ENCODE data around the gene LAMA5.

Gene LAMA5

GRCh38 chr20:62344092-62344491, 23.0 kb downstream of the LAMA5 start:
- no peak for DNase-seq (ENCODE audit: low read depth)

GRCh38 chr20:62342910-62343309, 24.2 kb downstream of the LAMA5 start:
- DNase-seq (ENCODE audit: low read depth): no peak

DNA sequence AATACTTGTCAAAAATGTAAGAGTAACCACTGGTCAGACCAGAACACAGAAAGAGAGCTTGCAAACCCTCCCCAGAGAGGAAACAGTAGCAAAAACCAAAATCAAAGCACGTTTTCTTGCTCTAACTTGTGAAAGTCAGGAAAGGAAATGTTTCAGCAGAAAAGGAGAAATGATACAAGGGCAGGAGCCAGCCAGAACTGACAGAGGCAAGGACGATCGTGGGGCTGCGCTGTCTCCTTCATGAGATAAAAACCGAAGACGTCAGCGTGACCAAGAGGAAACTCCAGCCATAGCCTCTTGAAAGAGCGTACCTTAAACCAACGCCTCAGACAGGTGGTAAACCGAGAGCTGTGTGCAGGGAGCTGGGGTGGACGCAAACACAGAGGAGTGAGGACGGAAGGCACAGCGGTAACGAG, 27.5 kb downstream of the LAMA5 start:
- DNase-seq (ENCODE audit: low read depth): no peak

DNA sequence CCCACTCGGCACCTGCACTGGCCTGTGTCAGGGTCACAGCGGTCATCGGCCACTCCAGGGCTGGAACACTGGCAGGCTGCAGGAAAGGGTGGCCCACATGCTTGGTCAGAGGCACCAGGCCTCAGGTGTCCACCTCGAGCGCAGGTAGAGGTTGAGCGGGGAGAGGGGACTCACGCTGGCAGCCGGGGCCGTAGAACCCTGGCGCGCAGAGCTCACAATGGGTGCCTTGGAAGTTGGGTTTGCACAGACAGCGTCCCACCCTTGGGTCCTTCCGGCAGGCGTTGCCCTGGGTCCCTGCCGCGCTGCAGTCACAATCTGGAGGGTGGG, 28.9 kb downstream of the LAMA5 start:
- no peak for DNase-seq (ENCODE audit: low read depth)

DNA sequence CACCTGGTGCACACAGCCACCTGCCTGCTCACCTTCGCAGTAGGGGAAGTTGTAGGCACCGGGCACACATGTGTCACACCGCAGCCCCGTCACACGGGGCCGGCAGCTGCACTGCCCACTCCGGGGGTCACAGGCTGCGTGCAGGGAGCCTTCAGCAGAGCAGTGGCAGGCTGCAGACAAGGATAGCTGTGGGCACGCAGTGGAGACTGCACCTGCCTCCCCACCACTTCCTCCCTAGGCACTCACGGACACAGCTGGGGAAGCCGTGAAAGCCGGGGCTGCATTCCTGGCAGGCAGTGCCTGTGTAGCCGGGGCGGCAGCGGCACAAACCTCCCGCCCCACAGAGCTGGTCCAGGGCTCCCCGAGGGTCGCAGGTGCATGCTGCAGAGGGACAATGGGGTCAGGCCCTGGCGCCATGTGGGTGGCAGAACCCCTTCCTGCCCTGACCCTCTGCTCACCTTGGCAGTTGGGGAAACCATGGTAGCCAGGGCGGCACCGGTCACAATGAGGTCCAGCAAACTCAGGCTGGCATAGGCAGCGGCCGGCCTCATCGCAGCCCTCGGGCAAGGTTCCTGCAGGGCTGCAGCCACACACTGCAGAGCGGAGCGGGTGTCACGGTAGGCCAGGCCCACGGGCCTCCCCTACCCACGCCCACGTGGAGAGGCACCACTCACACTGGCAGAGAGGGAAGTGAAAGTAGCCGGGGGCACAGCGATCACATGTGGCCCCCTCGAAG, 29.4 kb downstream of the LAMA5 start:
- DNase-seq (ENCODE audit: low read depth): no peak

DNA sequence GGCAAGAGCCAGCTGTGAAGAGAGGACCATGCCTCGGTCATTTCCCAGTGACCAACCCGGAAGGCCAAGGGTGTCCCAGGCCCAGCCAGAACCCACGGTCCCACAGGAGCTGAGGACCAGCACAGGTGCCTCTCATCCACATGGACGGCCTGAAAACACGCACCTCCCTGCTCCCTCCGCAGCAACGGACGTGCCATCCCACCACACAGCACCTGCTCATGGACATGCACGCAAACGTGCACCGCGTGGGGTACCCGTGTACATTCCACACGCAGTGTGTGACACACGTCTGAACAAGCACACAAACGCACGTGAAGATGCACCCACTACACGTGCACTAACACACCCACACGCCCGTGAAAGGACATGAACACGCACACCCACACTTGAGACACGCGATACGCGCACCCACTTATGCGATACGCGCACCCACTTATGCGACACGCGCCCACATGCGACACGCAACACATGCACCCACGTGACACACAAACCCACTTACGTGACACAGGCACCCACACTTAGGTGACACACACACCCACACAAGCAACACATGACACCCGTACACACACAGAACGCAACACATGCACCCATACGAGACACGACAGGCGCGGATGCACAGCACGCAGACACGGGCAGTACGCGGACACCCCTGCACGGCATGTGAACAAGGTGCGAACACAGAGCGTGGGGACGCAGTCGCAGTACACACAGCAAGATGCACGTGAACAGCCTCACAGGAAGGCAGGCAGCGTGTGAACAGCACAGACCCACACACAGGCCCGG, 30.1 kb downstream of the LAMA5 start:
- no peak for DNase-seq (ENCODE audit: low read depth)

GRCh38 chr20:62336329-62336728, 30.8 kb downstream of the LAMA5 start:
- DNase-seq (ENCODE audit: low read depth): no peak

DNA sequence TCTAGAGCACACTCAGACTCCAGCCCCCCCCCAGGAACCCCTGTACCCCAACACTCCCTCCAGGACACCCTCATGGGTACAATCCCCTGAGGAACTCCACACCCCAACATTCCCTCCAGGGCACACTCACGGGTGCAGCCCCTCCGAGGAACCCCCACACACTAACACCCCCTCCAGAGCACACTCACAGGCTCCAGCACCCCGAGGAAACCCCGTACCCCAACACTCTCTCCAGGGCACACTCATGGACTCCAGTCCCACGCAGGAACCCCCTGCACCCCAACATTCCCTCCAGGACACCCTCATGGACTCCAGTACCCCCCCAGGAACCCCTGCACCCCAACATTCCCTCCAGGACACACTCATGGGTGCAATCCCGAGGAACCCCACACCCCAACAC, 31.6 kb downstream of the LAMA5 start:
- no peak for DNase-seq (ENCODE audit: low read depth)

DNA sequence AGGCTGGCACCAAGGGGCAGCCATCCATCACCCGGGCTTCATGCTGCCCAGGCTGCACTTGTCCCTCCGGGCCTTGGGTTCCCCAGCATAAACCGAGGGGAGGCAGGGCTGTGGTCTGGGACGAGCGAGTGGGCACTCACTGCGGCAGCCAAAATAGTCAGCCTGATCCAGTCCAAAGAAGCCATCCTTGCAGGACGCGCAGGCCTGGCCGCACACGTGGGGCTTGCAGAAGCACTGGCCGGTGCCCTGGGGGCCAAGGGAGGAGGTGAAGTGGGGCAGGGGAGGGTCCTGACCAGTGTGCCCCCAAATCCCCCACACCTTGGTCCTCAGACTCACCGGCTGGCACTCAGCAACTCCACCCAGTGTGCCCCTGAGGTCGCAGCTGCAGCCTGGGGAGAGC, 32.2 kb downstream of the LAMA5 start:
- DNase-seq (ENCODE audit: low read depth): no peak

- no peak for DNase-seq (ENCODE audit: low read depth)
Observed at GRCh38 chr20:62333820-62334595, 33.1 kb downstream of the LAMA5 start.

GRCh38 chr20:62332989-62333819, 33.9 kb downstream of the LAMA5 start:
- DNase-seq (ENCODE audit: low read depth): no peak

GRCh38 chr20:62332421-62332820, 34.7 kb downstream of the LAMA5 start:
- no peak for DNase-seq (ENCODE audit: low read depth)

GRCh38 chr20:62331347-62331746, 35.8 kb downstream of the LAMA5 start:
- no peak for DNase-seq (ENCODE audit: low read depth)

GRCh38 chr20:62330576-62331317, 36.4 kb downstream of the LAMA5 start:
- DNase-seq (ENCODE audit: low read depth): no peak

DNA sequence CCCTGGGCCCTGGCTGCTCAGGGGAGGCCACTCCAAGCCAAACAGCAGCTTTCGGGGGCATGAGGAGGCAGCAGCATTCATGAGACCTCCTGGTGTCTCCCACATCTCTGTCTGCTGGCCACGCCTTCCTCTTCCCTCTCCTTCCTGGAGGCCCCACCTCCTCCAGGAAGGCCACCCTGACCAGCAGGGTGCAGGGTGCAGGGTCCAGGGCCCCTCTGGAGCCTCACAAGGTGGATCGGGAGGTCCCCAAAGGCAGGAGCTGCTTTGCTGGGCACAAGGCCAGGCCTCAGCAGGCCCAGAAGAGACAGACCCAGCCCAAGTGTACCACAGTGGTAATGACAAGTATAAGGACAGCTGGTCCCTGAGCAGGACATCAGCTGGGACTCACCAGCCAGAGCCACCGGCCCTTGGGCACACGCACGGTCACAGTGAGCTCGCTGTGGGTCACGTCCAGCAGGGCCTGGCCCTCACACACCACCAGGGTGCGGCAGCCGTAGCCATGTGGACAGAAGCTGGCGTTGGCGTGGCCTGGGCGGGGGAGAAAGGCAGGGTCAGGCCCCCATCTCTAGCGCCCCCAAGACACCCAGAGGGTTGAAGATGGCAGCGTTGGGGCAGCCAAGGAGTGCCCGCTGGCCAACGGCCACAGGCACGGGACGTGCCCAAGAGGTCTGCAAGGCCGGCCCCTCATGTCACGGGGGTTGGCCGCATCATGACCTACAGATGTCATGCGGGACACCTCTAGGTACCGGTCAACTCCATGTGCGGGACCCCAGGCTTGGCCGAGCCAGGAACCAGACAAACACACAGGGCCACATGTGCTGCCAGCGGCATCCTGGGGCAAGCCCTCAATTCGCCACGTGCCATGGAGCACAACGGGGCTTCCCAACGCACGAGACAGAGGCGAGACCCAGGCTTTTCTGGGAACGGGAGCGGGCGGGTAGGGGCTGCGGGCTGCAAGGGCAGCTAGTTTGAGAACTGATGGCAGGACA, 37.4 kb downstream of the LAMA5 start:
- DNase-seq (ENCODE audit: low read depth): no peak

DNA sequence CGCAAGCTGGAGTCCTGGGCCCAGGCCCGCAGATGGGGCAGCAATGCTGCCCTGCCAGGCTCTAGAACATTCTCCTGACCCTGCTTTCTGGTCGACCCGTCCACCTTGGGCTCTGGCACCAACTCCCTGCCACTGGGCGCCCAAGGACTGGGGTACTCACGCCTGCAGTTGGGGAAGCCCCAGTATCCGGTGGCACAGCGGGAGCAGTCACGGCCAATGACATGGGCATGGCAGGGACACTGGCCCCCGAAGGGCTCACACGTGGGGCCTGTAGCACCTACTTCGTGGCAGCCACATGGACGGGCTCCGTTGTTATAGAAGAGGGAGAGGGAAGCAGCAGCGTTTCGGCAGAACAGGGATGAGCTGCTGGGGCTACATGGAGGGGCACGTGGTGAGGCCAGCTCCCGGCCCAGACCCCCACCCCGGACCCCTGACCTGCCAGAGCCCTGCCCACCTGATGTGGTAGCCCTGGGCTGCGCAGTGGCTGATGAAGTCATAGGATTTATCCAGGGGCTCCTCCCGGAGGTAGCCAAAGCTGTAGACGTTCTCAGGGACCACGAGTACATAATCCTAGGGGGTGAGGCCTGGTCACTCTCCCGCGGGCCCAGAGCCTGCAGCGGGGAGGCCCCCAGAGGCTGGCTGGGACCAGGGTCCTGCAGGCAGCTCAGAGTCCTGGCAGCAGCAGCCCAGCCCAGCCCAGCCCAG, 38.3 kb downstream of the LAMA5 start:
- DNase-seq (ENCODE audit: low read depth): no peak

GRCh38 chr20:62327726-62328495, 39.2 kb downstream of the LAMA5 start:
- DNase-seq (ENCODE audit: low read depth): no peak

DNA sequence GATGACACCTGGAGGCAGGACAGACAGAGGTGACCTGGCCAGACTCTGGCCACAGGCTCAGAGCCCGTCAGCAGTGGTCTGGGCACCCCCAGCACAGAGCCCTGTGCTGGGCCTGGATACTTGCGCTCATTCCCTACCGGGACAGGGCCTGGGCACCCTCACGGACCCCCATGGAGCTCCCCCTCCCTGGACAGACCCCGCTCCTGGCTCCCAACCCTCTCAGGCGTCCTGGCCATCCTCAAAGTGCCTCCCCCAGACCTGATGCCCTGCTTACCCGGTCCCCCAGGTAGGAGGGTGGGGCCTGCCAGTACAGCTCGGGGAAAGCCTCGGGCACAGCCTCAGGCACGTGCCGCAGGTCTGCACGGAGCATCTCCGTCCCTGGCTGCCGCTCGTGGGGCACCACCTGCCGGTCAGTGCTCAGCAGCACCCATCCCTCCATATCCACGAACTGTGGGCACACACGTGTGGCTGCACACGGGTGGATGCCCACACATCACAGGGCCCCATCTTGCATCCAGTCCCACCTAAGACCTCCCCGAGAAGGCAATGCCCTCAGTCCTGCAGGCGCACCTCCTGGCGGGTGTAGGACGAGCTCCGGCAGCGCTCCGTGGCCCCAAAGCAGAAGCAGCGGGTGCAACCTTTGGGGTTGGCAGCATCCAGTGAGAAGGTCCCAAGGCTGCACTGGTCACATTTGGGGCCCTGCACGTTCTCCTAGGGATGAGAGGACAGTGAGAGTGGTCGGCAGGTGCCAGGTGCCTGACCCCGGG, 40.0 kb downstream of the LAMA5 start:
- DNase-seq (ENCODE audit: low read depth): no peak

Data from activated T-cell treated with anti-CD3 and anti-CD28 coated beads for 48 hours (primary cell).